HG03095 (cell line): ENCODE measurements around the gene LY6G6D.

Source experiments
- ATAC-seq: cut with Tn5 transposase; IDR thresholded peaks from one replicate; pipeline ENCODE4 v1.9.1; 2021; ENCODE audit warnings: moderate library complexity; ENCODE audit not compliant: unreplicated experiment

Gene LY6G6D

GRCh38 chr6:31717499-31718222 lies 2.5 kb downstream of the LY6G6D start:
- no peak for ATAC-seq

GRCh38 chr6:31718265-31718664 lies 3.1 kb downstream of the LY6G6D start:
- ATAC-seq, result no peak

DNA sequence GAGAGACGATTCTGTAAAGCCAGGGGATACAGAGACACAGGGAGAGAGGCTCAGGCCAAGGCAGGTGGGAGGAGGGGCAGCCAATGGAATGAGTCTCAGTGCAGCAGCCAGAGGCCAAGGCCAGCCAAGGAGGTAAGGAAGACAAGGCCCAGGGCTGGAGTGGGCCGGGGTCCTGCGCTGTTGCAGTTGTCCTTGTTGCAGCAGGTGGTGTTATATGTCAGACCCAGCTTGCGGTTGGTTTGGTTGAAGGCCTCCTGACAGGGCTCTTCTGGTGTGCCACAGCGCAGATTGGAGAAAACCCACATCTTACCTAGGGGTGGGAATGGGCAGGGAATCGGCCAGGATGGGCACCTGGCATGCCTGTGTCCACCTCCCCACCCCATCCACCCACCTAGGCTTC lies 3.9 kb downstream of the LY6G6D start:
- ATAC-seq, result no peak

DNA sequence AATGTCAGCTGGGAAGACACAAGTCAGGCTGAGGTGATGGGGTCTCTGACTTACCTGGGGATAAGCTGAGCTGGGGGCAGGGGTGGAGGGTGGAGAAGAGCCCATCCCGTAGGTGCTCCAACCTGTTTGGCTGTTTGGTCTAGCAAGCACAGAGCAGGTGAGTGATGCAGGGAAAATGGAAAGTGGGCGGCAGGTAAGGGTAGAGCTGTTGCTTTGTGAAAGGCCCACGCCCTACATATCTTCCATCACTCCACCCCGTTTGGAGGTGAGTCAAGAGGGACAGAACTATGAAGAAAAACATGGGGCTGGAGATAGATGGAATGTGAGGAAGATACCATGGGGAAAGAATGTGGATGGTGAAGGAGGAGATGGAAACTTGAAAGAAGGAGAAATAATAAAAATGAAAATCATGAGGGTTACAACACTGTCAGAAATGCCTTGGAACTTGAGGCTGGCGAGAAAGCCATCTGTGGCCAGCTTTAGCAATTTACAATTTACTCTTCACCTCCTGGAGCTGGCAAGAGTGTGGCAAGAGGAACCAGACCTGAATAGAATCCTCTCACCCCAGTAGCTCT lies 5.1 kb downstream of the LY6G6D start:
- no peak for ATAC-seq

- no peak for ATAC-seq
These were observed 6.3 kb downstream of the LY6G6D start, which contains the start of gene LY6G6C for GRCh38 chr6:31721351-31722020. Gene LY6G6C, minus strand, starts transcription at chr6:31721746. Its CDS starts 67 bp downstream, at chr6:31721679.

- no peak for ATAC-seq
These were observed 7.0 kb downstream of the LY6G6D start for GRCh38 chr6:31722173-31722572.

- ATAC-seq, result no peak
These were observed 8.3 kb downstream of the LY6G6D start, which contains the start of gene MPIG6B for GRCh38 chr6:31723245-31723979. Gene MPIG6B, plus strand, starts transcription at chr6:31723373. Its CDS starts 11 bp downstream, at chr6:31723384.

- no peak for ATAC-seq
These were observed 9.0 kb downstream of the LY6G6D start for GRCh38 chr6:31723980-31724691.

GRCh38 chr6:31725502-31726350 lies 10.6 kb downstream of the LY6G6D start:
- ATAC-seq, result no peak

DNA sequence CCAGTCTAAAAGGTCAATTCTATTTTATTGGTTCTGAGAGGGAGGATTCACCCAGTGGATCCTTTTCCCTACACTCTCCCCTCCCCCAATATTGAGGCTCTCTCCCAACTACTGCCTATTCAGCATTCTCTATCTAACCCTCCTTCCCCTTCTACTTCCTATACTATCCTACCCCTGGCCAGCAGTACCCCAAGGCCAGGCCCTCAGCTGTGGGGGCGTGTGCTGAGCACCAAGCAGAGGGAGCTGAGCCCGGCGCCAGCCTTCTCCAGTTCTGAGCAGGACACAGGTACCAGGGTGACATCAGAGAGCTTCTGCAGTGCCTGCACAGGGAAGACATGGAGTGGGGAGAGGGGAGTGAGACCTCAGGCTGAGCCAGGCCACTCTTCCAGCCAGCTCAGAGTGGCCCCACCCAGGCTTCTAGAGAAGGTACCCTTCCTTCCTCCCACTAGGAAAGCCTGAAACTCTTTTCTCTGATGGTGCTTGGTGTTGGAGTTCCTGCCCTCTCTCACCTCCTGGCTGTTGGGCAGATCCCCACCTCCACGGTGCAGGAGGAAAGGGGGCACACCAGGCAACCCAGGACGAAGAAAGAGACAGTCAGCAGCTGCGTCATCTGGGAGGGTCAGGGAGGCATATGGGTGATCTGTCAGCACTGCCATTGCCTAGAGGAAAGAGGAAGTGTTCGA lies 12.0 kb downstream of the LY6G6D start:
- ATAC-seq, result no peak

DNA sequence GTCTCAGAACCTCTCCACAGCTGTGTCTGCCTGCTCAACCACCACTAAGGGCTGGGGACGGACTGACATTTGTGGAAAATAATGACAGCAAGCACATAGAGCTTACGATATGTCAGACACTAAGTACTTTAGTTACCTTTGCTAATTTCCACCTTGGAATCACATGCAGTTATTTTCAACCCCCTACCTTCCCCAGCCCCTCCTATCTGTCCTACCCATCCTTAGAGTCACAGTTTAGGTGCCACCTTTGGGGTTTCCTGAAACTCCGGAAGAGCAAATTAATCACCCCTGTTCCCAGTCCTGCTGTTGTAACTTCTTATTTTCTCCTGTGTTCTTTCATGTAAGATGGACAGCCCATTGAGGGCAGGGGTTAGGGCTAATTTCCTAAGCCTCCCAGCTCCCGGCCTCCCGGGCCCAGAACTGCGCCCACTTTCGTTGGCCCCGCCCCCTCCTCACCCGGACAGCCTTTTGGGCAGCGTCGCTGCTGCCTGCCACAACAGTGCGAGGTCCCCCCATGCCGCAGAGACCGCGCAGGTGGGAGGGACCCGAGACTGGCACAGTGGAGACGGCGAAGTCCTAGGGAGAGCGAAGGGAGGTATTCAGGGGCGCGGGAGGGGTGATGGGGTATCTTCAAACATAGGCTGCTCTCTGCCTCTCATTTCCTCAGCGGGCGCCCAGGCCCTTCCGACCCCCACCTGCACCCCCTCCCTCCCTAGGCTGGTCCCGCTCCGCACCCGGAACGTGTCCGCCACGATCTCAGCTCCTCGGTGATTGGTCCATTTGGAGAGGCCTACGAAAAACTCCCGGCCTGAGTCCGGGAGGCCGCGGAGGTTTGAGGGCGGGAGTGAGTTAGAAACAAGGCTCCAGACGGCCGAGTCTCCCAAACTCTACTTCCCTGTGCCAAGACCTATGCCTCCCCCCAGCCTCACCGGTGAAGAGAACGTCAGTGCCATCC lies 12.8 kb downstream of the LY6G6D start:
- no peak for ATAC-seq

DNA sequence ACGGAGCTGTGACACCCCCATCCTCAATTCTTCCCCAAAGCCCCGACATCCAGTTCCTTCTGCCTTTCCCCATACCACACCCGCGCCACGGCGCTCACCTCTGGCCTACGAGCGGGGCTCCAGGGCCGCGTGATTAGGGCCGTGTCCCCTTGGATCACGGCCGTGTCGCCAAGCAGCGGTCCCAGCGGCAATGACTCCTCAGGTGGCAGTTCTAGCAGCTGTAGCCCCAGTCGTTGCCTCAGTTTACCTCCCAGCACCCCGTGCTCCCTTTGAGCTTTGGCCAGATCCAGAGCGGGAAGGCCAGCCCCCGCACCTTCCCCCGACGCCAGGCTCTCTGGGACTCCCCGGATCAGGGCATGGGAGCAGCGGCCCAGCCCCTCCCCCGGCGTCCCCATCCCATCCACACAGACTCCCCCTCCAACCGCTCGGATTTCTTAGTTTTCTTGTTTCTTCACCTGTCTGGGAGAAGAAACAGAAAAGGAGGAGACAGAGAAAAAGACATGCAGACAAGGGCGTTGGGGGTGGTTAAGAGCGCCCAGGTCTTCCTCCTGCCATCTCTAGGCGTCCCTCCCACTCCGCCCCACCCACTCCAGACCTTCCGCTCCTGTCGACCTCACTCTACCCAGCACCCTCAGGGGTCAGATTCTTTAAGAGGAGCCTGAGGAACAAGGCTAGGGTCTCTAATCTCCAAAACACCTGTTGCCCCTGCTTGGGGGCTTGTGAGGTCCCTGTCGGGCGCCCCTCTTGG lies 13.8 kb downstream of the LY6G6D start, which contains the start of gene DDAH2:
DDAH2 (minus strand) TSS at position 533 of the 748 bp plus-strand sequence; CDS start at position 395, 138 bp downstream.
- ATAC-seq, result no peak

DNA sequence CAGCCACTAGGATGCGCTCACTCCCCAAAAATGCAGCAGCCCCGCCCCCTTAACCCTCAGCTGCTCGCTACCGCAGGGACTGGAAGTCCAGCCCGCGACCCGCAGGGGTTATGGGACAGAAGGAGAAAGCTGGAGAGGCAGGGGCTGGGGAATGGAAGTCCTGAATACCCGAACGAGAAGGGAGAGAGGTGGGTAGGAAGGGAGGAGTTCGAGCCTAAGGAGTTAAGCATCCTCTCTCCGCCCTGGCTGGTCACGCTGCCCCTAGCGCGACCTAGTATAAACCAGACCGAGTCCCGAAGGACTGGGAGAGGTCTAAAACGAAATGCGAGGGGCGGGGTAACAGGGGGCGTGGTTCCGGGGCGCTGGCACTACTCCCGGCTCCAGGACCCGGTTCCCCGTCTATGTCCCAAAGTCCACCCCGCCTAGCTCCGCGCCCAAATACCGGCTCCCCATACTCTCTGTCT lies 14.4 kb downstream of the LY6G6D start:
- peak; percentile 45 for ATAC-seq

GRCh38 chr6:31729979-31730630 lies 15.0 kb downstream of the LY6G6D start:
- no peak for ATAC-seq

GRCh38 chr6:31730631-31731086 lies 15.5 kb downstream of the LY6G6D start:
- no peak for ATAC-seq

DNA sequence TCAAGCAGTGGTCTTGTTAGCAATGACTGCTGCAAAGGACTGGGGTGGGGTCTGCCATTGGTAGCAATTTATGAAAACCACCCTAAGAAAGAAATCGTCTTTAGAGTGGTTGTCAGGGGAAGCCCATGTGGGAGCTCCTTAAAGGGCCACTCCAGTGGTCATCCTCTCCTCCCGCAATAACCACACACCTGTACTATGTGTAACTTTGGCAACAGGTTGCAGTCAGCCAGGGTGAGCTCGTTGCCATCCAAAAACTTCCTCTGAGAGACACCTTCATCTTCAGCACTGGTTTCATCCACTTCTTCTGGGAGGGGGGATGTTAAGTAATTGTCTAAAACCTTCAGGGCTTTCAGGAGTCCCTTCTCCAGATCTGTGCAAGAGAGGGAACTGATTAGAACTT lies 16.9 kb downstream of the LY6G6D start:
- no peak for ATAC-seq
